K562 (cell line): ENCODE results near the gene GABRB3. TPM values are rescaled to one million over a fixed set of nuclear protein-coding genes. Genes with fewer than 3 reads are reported as not detected.

Source experiments
- ATAC-seq: fragments of 200-7000 bp; cut with Tn5 transposase; 3 replicates; pipeline ENCODE4 v1.9.1; 2020; ENCODE audit warnings: moderate library complexity
- BruUV-seq: library from RNA; stranded (reverse); fragments of 400-500 nt; replicated peaks from 2 replicates; lab custom pipeline; 2021; lab: Mats Ljungman, UMichigan
- CTCF ChIA-PET: fragments of 300-600 bp; formaldehyde crosslinking; extraction: SDS; loops from one replicate; lab custom pipeline; 2021; ENCODE audit warnings: low intra/inter-chr PET ratio; lab: Yijun Ruan, JAX
- POLR2A ChIA-PET: fragments of 300-600, 350-650 bp; sonication (Branson Sonifier 250); formaldehyde crosslinking; extraction: SDS; loops from one replicate; lab custom pipeline; 2021; ENCODE audit warnings: antibody characterized with exemption, inconsistent platforms; lab: Yijun Ruan, JAX
- DNase-seq, 4 experiments: peaks; one replicate each; pipeline versions ENCODE4 v3.0.0 to v3.0.0-alpha.2; 2011 to 2018; ENCODE audit warnings: low spot score in 3 of 4, mixed read lengths in 3 of 4; ENCODE audit errors: extremely low read depth in 1 of 4
- FAIRE-seq: peaks from 2 replicates; lab custom pipeline; 2011; peaks lifted over from hg19 to GRCh38; lab: Jason Lieb, UNC
- H2AFZ ChIP-seq: 2 replicates; pipeline ENCODE4 v1.6.0; 2011; ENCODE audit warnings: low read depth, low read length, control low read depth, inconsistent platforms
- H3K27ac ChIP-seq: fragments of 200-600 bp; 3 replicates; pipeline ENCODE4 v1.8.0; 2011; ENCODE audit warnings: low read depth, mild to moderate bottlenecking, control low read depth, inconsistent platforms, low read length, moderate library complexity, mixed read lengths; ENCODE audit errors: extremely low read depth
- H3K27me3 ChIP-seq, 2 experiments: fragments of 300-600 bp in 1 of 2; 2 replicates in 1 of 2; 3 replicates in 1 of 2; pipeline versions ENCODE4 v1.6.0 to v1.8.0; 2011; ENCODE audit warnings: inconsistent platforms in 2 of 2, low read length in 2 of 2, mild to moderate bottlenecking in 1 of 2, mixed read lengths in 1 of 2, moderate library complexity in 1 of 2; ENCODE audit not compliant: control insufficient read depth in 2 of 2, insufficient read depth in 2 of 2
- H3K36me3 ChIP-seq: fragments of 300-600 bp; 3 replicates; pipeline ENCODE4 v1.8.0; 2011; ENCODE audit warnings: mild to moderate bottlenecking, low read length, inconsistent platforms; ENCODE audit not compliant: control insufficient read depth, insufficient read depth
- H3K4me1 ChIP-seq, 2 experiments: fragments of 200-600 bp in 1 of 2; replicated peaks in 1 of 2; 2 replicates in 1 of 2; 3 replicates in 1 of 2; pipeline versions ENCODE4 v1.5.1 to v1.8.0; 2011; ENCODE audit warnings: inconsistent platforms in 2 of 2, low read length in 2 of 2, mild to moderate bottlenecking in 1 of 2, mixed read lengths in 1 of 2, moderate library complexity in 1 of 2; ENCODE audit not compliant: control insufficient read depth in 2 of 2, insufficient read depth in 2 of 2
- H3K4me2 ChIP-seq: 2 replicates; pipeline ENCODE4 v1.6.1; 2011; ENCODE audit warnings: low read length, control low read depth, inconsistent platforms, mixed read lengths; ENCODE audit not compliant: insufficient read depth
- H3K4me3 ChIP-seq: fragments of 200-600 bp; sonication (generic), shearing (Covaris generic); 2 replicates; pipeline ENCODE4 v1.5.1; 2016; ENCODE audit warnings: control low read depth, inconsistent platforms
- H3K79me2 ChIP-seq: fragments of 200-600 bp; 3 replicates; pipeline ENCODE4 v1.8.0; 2011; ENCODE audit warnings: low read length, inconsistent platforms; ENCODE audit not compliant: control insufficient read depth, insufficient read depth
- H3K9ac ChIP-seq, 2 experiments: 2 replicates each; pipeline versions ENCODE4 v1.6.0 to v1.6.1; 2011; ENCODE audit warnings: low read depth in 2 of 2, low read length in 2 of 2, control low read depth in 1 of 2, inconsistent platforms in 1 of 2, mild to moderate bottlenecking in 1 of 2, mixed read lengths in 1 of 2; ENCODE audit not compliant: insufficient read depth in 1 of 2
- H3K9me1 ChIP-seq: one replicate; pipeline ENCODE4 v1.6.0; 2011; ENCODE audit warnings: inconsistent platforms, mild to moderate bottlenecking, low read length, moderate library complexity; ENCODE audit not compliant: control insufficient read depth, insufficient read depth
- H3K9me3 ChIP-seq: replicated peaks from 2 replicates; pipeline ENCODE4 v1.5.1; 2011; ENCODE audit warnings: low read depth, low read length, inconsistent platforms; ENCODE audit not compliant: control insufficient read depth, insufficient read depth
- H4K20me1 ChIP-seq: replicated peaks from 2 replicates; pipeline ENCODE4 v1.6.1; 2011; ENCODE audit warnings: low read length, inconsistent platforms, mixed read lengths; ENCODE audit not compliant: control insufficient read depth, insufficient read depth
- E2F6 ChIP-seq, 2 experiments: IDR thresholded peaks; 2 replicates each; pipeline ENCODE4 v1.6.1; 2011; ENCODE audit warnings: borderline replicate concordance in 1 of 2, control low read depth in 1 of 2, low read depth in 1 of 2, low read length in 1 of 2, mild to moderate bottlenecking in 1 of 2, mixed read lengths in 1 of 2, moderate library complexity in 1 of 2; ENCODE audit not compliant: insufficient read depth in 1 of 2, insufficient read length in 1 of 2, poor library complexity in 1 of 2, severe bottlenecking in 1 of 2; ENCODE audit errors: extremely low read depth in 1 of 2
- ETV6 ChIP-seq, 3 experiments: fragments of 150-350 bp in 1 of 3; sonication (generic) in 1 of 3; formaldehyde crosslinking in 1 of 3; IDR thresholded peaks; 2 replicates each; pipeline versions ENCODE4 v1.6.1 to v1.8.0; 2014 to 2022; ENCODE audit warnings: borderline replicate concordance in 2 of 3, low read depth in 2 of 3, antibody characterized with exemption in 1 of 3, low read length in 1 of 3, mild to moderate bottlenecking in 1 of 3, missing genetic modification reagents in 1 of 3
- GABPB1 ChIP-seq: sonication (generic); formaldehyde crosslinking; IDR thresholded peaks from 2 replicates; pipeline ENCODE4 v1.8.0; 2022; ENCODE audit warnings: mild to moderate bottlenecking, missing genetic modification reagents
- HNRNPLL ChIP-seq: fragments of 200-400 bp; formaldehyde crosslinking; IDR thresholded peaks from 2 replicates; pipeline ENCODE4 v1.6.1; 2017; ENCODE audit warnings: low read length, low read depth, mild to moderate bottlenecking; ENCODE audit not compliant: poor library complexity, severe bottlenecking
- MTF1 ChIP-seq: fragments of 250-450 bp; sonication (Bioruptor Pico); IDR thresholded peaks from 2 replicates; pipeline ENCODE4 v1.9.0; 2021; ENCODE audit warnings: moderate library complexity, mild to moderate bottlenecking, inconsistent platforms, borderline replicate concordance
- MXI1 ChIP-seq: IDR thresholded peaks from 2 replicates; pipeline ENCODE4 v1.6.1; 2011; ENCODE audit warnings: low read depth, mild to moderate bottlenecking, improper control_type of control experiment, low read length
- NEUROD1 ChIP-seq: fragments of 150-350 bp; IDR thresholded peaks from 2 replicates; pipeline ENCODE4 v1.6.1; 2014; ENCODE audit warnings: borderline replicate concordance, low read length, low read depth; ENCODE audit not compliant: partially characterized antibody
- POLR3A ChIP-seq: IDR thresholded peaks from 2 replicates; pipeline ENCODE4 v1.6.1; 2011; ENCODE audit warnings: borderline replicate concordance, mild to moderate bottlenecking, moderate library complexity; ENCODE audit not compliant: insufficient read length, insufficient read depth; ENCODE audit errors: extremely low read depth
- SP2 ChIP-seq: IDR thresholded peaks from 2 replicates; pipeline ENCODE4 v1.6.1; 2011; ENCODE audit warnings: mild to moderate bottlenecking, low read depth, low read length, moderate library complexity; ENCODE audit not compliant: poor library complexity, severe bottlenecking; ENCODE audit errors: extremely low read depth
- ZBTB7A ChIP-seq: IDR thresholded peaks from 2 replicates; pipeline ENCODE4 v1.6.1; 2011; ENCODE audit warnings: low read depth, mild to moderate bottlenecking, low read length, moderate library complexity, borderline replicate concordance; ENCODE audit not compliant: control insufficient read depth
- ZNF253 ChIP-seq: fragments of 250-450 bp; sonication (Bioruptor Pico); conservative IDR thresholded peaks from 2 replicates; pipeline ENCODE4 v1.6.1; 2021; ENCODE audit warnings: mild to moderate bottlenecking
- WGBS: fragments of 100-300 bp; shearing (Covaris generic); methylation state at CpG from one replicate; pipeline ENCODE4 v1.1.6; 2016; ENCODE audit warnings: low coverage, mixed read lengths; ENCODE audit not compliant: insufficient coverage; ENCODE audit errors: missing lambda C conversion rate; 5-methylcytosine and 5-hydroxymethylcytosine counted together
- in situ Hi-C: fragments of 300-500 bp; cut with MboI; formaldehyde crosslinking; loops from 4 replicates; pipeline ENCODE4 v1.15.0; 2018; ENCODE audit warnings: inconsistent platforms, mixed read lengths
- intact Hi-C: fragments of 100-400 bp; cut with micrococcal nuclease; formaldehyde crosslinking; loops from 2 replicates; pipeline ENCODE4 v1.14.2; 2022
- polyA plus RNA-seq, 8 experiments: library from polyadenylated mRNA; depleted of rRNA in 4 of 8; stranded (reverse) in 5 of 8; unstranded in 3 of 8; fragments of >200 nt; fragmentation: Nextera tagmentation in 2 of 8; fragmentation: Illumina TruSeq in 1 of 8; extraction: Ambion mirVana in 2 of 8; extraction: Trizol in 1 of 8; gene quantifications; 2 replicates each; pipeline versions ENCODE4 v1.2.1 to v1.2.3, GENCODE V29; 2011 to 2014; ENCODE audit warnings: inconsistent platforms in 1 of 8, missing spikeins in 1 of 8
- total RNA-seq, 7 experiments: library from RNA; depleted of rRNA in 6 of 7; stranded (reverse); fragments of >200 nt in 6 of 7; fragmentation: Illumina TruSeq in 2 of 7; extraction: Trizol in 2 of 7; gene quantifications; 2 replicates each; pipeline versions ENCODE4 v1.2.1 to v1.2.3, GENCODE V29; 2011 to 2021; ENCODE audit warnings: low replicate concordance in 1 of 7

GABRB3 gene
- total and polyA plus RNA-seq, 9 of the 15 experiments (the other 6 are each of a cell fraction or from before 2014, with no cell fraction given) = 0.09 to 1.4 (median 0.49) TPM

GRCh38 chr15:26806151-26806550 is 33.3 kb upstream of the GABRB3 start:
- BruUV-seq = no TSS peak
- H3K9me1 ChIP-seq = no peaks in the 10 kb centered on the region
- intact Hi-C loops (no loop called here), in situ Hi-C loops (no loop called here)
- no peaks in the 10 kb centered on the region for H4K20me1 ChIP-seq
- H2AFZ ChIP-seq = no peak overlapping the region
- H3K27me3 ChIP-seq = no peaks in the 10 kb centered on the region
- FAIRE-seq (no peak), DNase-seq (no peak), ATAC-seq (no peak)
- H3K4me3 ChIP-seq = no peak overlapping the region
- TF ChIP-seq ETV6 (IDR thresholded peaks at IDR 0.05; ENCODE audit: borderline replicate concordance in 1 of 2, low read depth in 2 of 2, low read length in 1 of 2) (no peak), ETV6 (CRISPR knock-in tag; IDR thresholded peaks at IDR 0.05; ENCODE audit: borderline replicate concordance) (no peak), NEUROD1 (no peak), ZNF253 (no peak), POLR3A (no peak), SP2 (no peak), MTF1 (CRISPR knock-in tag) (no peak), GABPB1 (CRISPR knock-in tag) (no peak), E2F6 (IDR thresholded peaks at IDR 0.05; ENCODE audit: borderline replicate concordance in 1 of 2, extremely low read depth in 1 of 2, insufficient read depth in 1 of 2, insufficient read length in 1 of 2, low read depth in 1 of 2, low read length in 1 of 2, poor library complexity in 1 of 2, severe bottlenecking in 1 of 2) (no peak), HNRNPLL (no peak), MXI1 (no peak), ZBTB7A (no peak)
- no peaks in the 10 kb centered on the region for H3K4me1 ChIP-seq
- H3K27ac ChIP-seq = no peak overlapping the region
- WGBS = 0% methylated on average over 4 of the region's 4 CpGs
- H3K9ac ChIP-seq = no peak overlapping the region
- CTCF ChIA-PET = interaction anchor here (1.1 kb wide), 1 partner anchor 263 kb away, joined by 4 read pairs; no protein-coding TSS in a partner anchor
- H3K9me3 ChIP-seq = no peaks in the 10 kb centered on the region
- no peak overlapping the region for H3K4me2 ChIP-seq
- no peaks in the 10 kb centered on the region for H3K36me3 ChIP-seq
- POLR2A ChIA-PET = no interaction called here
- H3K79me2 ChIP-seq = no peaks in the 10 kb centered on the region
